NCI-H748 (cell line): ENCODE data around the gene PDZD2.

Source experiments
- DNase-seq: peaks from one replicate; lab custom pipeline; 2025; ENCODE audit not compliant: unreplicated experiment; lab: John Stamatoyannopoulos, UW

PDZD2 gene

DNA sequence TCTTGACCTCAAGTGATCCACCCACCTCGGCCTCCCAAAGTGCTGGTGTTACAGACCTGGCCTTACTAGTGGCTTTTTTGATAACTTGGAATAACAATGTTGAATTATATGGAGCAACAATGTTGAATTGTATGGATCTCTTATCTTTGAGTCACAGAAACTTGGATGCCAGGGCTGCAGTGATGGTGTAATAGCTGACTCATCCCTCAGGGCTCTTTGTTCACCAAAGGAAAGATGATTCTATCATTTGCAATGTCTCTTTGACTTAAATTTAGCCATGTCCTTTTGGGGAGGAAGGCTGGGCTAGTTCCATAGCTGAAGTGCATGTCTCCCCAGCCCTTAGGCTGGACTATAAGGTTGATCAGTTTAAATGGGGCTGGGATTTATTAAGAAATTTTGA lies 172.3 kb downstream of the PDZD2 start:
- DNase-seq, result no peak

DNA sequence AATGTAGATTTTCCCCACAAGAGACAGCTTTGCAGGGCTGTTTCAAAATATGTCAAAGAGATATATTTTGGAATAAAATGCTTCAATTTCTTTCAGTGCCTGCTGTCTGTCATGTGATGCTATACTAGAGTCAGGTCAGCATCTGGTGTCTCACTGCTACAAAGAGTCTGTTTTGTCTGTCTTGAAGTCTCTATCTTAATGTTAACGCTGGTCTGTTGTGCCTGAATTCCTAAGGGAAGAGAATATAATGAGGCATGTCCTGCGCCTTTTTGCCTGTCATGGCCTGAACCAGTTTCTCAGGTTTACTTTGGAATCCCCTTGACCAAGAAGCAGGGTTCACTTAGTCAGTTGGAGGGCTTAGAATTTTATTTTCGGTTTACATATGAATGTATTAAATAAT lies 176.4 kb downstream of the PDZD2 start:
- DNase-seq, result no peak

DNA sequence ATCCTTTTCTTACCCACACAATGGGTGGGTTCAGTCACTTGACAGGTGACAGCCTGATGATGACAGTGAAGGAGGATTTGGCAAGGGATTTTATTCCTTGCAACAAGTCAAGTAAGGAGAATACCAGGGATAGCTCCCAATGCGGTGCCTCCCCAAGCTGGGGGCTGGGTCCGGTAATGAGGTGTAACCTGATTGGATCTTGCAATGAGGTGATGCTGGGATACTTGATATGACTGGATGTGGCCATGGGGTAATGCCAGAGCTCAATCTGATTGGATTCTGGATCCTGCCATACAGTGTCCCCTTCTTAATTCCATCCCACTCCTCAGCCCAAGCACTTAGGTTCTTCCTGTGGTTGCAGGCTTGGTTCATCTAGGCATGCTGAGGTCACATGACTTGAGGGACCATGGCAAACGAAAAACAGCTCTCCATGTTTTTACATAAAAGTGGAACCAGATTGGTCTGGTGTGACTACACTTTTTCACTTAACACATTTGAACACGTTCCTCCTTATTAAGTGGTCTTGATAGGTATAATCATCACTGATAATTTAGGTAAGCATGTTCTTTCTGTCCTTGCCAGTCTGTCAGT lies 181.1 kb downstream of the PDZD2 start:
- peak; percentile 73 for DNase-seq

DNA sequence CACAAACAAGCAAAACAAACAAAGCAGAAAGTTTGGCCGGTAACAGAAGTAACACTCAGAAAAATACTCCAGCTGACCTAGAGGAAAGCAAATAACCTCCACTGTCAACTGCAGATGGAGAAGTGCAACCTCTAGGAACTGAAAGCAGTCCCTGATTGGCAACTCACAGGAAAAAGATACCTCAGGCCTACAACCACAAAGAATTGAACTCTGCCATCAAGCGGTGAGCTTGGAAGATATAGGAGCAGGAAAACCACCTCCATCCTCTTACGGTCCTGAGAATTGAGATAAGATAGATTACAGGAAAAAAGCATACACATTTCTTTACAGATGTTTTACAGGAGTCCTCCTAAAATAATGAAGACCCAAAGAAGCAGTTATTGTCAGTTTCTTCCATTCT lies 184.5 kb downstream of the PDZD2 start:
- no peak for DNase-seq

DNA sequence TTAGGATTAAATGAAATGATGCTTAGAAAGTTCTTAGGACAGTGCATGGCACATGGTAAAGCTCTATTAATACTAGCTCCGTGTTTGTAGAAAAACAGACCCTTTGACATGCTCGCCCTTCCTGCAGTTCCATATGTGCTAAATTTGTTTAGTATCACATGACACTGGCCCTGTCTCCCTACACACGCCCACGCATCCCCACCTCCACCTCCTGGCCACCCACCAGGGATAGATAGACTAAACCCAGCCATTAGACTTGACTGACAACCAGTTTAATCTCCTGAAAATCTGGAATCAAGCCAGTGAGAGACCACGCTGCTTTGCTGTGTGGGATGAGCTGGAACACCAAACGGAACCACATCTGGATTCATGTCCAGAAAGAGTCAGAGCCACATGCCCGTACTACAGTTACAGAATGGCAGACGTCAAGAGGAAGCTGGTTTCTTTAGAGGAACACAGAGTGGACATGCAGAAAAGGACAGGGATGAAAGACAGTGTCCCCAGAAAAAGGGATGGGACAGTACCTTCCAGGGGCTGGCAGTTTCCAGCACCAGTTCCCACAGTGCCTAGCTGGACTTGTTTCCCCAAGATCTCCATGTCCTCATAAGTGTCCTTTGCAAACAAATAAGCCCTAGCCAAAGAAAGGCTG lies 186.1 kb downstream of the PDZD2 start:
- peak; percentile 47 for DNase-seq

DNA sequence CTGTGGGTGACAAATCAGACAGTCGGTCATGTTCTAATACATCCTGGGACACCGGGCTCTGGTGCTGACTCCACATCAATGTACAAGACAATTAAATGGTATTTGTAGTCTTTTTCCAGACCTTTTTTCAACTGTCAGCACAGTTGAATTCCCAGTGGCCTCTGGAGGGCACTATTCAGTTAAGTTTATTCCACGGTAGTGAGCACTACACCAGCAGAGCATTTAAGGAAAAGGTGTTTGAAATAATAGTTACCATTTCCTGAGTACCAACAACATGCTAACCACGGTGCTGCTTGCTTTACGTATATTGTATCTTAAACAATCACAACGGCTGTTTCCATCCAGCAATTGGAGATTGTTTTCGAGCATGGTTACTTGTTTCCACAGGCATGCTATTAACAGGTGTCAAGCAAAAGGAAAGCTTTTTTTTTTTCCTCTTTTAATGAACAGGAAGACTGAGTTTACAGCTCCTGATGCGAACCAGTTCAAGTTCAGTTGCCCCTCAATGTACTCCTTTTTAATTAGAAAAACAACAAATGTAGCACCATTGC lies 186.7 kb downstream of the PDZD2 start:
- DNase-seq, result peak; percentile 90

DNA sequence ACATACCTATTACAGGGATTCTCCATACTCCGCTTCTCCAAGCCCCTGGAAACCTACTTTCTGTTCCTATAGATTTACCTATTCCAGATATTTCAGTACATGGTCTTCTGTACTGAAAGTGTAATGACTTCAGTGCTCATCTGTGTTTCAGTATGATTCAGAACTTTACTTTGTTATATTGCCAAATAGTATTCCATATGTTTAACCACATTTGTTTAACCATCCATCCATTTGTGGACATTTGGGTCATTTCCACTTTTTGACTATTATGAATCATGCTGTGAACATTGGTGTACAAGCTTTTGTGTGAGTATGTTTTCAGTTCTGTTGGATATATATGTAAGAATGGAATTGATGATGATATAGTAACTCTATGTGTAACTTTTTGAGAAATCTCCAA lies 188.9 kb downstream of the PDZD2 start:
- DNase-seq, result no peak

DNA sequence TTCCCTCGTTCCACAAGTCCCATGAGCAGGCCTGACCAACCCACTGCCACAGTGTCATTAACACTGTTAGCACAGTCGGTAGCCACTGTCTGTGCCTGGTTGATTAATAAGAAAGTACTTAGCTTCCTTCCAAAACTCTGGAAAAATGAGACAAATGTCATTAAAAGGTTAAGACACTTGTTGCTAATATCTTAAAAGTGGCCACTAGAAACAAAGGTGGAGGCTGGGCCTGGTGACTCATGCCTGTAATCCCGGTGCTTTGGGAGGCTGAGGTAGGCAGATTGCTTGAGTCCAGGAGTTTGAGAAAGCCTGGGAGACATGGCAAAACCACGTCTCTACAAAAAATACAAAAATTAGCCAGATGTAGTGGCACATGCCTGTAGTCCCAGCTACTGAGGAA lies 194.0 kb downstream of the PDZD2 start:
- no peak for DNase-seq

DNA sequence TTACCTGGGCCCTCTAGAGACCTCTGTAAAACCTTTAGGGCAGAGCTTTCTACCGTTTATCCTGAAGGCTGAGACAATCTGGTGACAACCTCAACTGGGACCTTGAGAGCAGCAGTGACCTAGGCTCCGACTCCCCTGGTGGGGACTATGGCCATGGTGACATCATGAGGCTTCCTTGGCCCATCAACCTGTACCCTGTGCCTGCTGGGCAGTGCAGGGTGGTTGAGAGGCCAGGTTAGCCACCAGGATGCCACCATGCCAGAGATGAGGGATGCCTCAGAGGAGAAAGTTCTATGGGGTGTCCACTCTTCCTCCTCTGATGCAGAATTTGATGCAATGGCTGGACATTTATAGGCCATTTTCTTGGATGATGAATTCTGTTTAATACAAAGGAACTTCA lies 194.8 kb downstream of the PDZD2 start:
- no peak for DNase-seq

DNA sequence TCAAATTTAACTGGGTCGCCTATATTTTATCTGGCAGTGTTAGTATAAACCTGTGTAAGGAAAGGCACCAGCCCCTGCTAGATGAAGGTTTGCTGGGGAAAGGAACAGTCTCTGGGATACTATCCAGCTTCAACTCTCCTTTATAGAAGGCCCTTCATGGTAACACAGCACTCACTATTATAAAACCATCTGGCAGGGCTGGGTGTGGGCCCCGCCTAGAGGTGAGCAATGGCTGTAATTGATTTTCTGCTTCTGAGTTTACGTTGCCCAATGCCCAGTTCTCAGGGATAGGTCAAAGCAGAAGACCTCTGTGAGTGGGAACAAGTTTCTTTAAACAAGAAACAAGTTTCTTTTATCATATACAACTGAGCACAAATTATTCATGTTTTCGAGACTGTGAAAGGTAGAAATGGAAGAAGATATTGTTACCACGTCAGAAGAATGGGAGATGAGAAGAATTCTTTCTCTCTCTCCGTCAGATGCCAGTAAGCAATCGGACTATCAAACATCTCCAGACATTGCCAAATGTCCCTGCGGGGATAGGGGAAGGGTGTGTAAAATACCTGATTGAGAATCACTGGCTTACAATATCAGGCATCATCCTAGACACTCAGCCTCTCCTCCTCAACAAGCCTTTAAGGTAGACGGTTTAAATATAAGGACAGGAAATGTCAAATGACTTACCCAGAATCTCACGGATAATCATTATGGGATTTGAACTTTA lies 205.9 kb downstream of the PDZD2 start:
- DNase-seq, result peak; percentile 34

DNA sequence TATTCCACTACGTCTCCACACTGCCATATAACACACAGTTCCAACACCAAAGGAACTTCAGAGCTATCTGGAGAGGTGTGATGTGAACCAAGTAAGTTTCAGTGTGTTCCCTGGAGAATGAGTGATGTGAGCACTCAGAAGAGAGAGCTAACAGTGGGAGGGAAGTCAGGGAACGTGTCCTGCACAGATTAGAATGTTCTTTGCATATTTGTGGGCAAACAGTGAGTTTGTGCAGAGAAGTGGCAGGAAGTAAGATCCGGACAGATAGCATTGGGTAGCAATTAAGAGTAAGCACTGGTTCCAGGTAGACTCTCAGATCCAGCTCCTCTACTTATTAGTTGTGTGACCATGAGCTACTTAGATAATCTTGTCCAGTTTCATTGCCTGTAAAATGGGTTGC lies 206.4 kb downstream of the PDZD2 start:
- no peak for DNase-seq

DNA sequence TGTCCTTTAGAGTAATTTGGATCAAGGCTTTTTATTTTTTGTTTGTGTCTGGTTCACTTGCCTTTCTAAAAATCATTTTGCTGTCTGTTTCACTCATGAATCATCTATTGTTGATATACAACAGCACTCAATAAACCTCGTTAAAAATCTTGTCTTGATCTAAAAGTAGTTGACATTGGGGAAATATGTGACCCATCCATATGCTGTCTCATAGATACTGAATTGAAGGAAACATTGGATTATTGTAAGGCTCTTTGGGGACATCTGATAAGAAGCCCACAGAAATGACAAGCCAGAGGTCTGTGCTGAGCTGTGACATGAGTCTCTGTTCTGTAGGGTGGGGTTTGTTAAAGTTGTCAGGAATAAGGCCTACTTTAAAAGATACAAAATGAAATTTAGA lies 208.0 kb downstream of the PDZD2 start:
- no peak for DNase-seq

DNA sequence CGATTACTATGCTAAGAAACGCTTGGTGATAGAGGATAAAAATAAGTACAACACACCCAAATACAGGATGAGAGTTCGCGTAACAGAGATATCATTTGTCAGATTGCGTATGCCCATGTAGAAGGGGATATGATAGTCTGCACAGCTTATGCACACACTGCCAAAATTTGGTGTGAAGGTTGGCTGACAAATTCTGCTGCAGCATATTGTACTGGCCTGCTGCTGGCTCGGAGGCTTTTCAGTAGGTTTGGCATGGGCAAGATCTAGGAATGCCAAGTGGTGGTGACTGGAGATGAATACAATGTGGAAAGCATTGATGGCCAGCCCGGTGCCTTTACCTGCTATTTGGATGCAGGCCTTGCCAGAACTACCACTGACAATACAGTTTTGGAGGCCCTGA lies 208.4 kb downstream of the PDZD2 start:
- no peak for DNase-seq

DNA sequence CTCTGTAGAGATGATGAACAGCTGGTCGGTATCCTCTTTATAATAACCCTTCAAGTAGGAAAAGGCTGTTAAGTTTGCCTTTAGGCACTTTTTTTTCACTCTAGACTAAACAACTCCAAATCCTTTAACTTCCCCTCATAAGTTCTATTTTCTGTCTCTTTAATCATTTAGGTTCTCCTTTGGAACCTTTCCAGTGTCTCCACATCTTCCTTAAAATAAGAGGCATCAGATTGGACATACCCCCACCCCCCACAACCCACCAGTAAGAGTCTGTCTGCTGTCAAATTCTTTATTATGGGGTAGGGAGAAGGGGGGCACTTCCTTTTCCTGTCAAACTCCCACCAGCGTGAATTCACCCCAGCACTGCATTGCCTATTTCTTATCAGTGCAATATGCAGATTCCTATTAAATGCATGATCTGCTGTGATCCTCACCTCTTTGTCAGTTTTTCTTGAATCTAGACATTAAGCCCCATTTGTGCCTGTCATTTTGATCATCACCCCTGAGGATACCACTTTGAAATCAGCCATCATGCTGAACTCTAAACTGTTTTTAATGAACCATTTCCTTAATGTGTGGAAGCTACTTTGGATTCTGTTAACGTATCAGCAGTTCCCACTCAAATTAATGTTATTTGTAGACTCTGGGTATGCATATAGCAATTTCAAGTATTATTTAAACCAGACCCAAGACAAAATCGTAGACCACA lies 212.2 kb downstream of the PDZD2 start:
- no peak for DNase-seq

DNA sequence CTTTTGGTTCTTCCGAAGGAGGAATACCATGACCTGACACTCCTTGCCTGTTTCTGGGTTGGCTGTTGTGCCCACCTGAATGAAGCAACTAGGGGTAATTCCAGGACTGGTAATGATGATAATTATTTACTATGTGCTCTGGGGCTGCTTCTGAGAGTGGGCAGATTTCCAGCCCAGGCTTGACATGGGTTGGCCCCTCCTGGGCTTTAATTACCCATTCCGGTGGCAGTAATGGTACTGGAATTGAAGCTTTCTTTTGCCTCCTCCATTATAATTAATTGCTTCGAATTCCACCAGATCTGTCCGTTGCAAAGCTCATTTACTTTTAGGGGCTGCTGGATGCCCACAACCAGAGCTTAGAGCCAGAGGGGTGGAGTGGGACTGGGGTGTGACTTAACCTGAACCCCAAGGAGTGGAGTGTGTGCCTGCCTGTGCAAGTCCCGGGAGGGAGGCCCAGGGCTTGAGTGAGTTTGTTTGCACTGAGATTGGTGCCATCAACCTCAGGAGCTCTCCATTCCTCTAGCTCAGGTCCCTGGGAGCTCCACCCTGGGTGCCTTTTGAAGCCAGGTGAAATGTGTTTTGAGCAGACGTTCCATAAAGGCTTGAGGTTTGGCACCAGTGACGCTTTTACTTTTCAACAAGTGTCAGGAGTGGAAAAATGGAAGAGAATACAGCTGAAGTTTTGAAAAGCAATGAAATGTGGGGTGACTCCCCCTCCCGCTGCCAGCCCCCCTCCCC lies 214.6 kb downstream of the PDZD2 start:
- peak; percentile 74 for DNase-seq

DNA sequence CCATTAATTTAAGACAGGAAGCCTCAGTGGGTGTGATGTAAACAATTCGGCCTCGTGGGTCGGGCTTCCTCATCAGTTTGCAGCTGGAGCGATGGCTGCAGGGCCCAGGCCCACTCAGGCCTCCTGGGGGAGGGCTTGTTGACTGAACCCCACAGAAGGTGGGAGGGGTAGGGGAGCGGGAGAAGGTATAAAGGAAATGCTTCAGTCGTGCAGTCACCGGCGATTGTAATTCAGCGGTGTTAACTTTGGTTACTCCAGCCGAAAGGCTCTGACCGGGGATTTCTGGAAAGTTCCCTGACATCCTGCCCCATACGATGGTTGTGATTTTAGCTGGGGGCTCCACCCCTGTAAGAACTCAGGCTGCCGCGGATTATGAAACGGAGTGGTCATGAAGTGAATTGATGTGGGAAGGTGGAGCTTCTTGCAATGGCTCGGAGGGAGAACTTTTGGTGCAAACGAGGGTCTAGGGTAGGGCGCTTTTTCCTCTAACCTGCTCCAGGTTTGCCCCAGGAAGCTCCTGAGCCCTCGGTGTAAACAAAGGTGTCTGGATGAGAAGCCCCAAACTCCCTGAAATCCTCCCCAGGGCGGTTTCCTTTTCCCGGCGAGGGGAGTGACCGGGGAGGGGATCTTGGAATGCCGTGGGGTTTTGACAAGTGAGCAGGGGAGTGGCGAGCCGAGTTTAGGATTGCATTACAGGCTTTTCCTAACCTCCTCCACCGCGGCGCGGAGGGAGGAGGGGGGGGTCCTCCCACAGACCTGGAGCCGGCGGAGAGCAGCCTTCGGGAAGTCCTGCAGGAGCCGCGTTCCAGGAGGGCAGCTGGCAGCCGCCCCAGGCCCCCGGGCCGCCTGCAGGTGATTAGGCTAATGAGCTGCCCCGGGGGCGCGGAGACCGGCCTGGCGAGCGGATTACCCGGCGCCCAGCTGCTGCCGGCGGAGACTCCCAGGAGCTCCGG lies 215.5 kb downstream of the PDZD2 start:
- DNase-seq, result peak; percentile 76

DNA sequence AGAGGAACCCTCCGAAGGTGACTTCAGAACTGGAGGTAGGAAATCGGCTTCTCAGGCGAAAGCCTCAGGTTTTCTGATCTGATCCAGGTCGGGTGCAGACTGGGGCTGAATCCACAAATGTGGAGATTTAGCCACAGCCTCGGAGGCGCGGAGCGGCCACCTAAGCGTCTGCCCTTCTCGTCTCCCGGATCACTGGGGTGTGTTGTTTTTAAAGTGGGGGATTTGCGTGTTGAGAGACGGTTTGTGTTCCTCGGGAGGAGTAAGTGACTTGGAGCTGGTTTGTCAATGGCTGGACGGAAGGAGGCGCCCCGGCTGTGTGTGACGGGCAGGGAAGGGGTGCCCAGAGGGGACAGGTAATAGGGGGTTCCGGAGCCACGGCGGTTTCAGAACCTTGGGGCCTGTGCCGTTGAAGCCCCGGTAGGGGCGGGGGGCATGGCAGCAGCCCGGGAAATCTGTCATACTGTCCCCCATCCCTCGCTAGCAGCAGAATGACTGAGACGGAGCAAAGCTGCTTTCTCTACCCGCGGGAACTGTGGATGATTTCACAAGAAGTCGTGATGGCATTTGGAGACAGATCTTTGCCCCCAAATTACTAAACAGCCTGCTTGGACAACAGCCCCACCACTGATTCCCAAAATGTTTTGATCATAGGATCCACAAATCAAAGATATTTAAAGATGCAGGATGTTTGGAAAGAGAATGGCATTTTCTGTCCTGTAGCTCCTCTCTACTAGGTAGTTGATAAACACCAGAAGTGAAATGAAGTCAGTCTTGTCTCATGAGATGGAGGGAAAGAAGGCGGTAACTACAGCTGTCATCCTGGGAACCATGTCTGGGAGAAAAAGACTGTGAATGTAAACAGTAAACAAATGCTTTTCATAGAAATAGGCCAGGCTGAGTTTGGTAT lies 216.5 kb downstream of the PDZD2 start:
- DNase-seq, result peak; percentile 75

DNA sequence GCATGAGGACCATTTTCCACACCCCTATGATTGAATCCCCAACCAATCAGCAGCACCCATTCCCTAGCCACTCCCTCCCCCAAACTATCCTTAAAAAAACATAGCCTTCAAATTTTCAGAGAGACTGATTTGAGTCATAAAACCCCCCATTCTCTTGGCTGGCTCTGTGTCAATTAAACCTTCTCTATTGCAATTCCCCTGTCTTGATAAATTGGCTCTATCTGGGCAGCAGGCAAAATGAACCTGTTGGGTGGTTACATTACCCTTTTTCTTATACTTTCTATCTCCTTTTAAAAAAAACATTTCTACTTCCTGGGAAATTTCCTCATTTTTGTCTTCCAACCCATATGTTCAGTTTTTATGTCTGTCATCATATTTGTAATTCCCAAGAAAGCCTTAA lies 220.2 kb downstream of the PDZD2 start:
- DNase-seq, result no peak

DNA sequence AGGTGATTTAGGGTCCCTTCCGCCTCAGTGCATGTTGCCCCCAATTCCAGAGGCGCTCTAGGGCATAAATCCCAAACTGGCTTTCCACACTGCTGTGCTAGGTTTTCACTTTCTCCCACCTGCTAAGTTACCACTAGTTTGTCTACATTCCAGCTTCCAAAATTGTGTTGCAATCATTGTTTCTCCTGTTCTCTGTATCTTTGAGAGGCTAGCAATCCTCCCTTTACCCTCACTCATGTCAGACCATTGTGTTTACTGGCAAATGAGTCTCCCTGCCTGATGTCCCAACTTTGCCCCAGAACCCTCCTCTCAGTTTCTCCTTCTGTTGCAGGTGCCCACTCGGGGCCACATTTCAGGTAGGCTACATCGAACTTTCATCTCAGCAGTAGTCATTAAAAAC lies 221.3 kb downstream of the PDZD2 start:
- no peak for DNase-seq
